ENCODE data around the gene KIF1C. TPM values are rescaled to one million over a fixed set of nuclear protein-coding genes. Genes with fewer than 3 reads are reported as not detected.

KIF1C gene
- total and polyA plus RNA-seq, 2 donors: 10.8 to 15.4 TPM

- H3K9me3 ChIP-seq (ENCODE audit: control insufficient read depth in 2 of 2, insufficient read depth in 1 of 2, low read length in 1 of 2): no peaks in the 10 kb centered on the region
- 98% methylated on average over 10 of the region's 10 CpGs for WGBS
- H3K36me3 ChIP-seq (ENCODE audit: control insufficient read depth in 2 of 2, insufficient read depth in 2 of 2, low read length in 1 of 2): peaks cover 49 to 74% of the 10 kb centered on the region in 2 donors
- H3K27me3 ChIP-seq (ENCODE audit: control insufficient read depth in 2 of 2, insufficient read depth in 1 of 2, low read length in 1 of 2): no peaks in the 10 kb centered on the region
- H3K4me1 ChIP-seq (ENCODE audit: control insufficient read depth in 2 of 2, insufficient read depth in 2 of 2, low read length in 2 of 2): peaks cover 5 to 37% of the 10 kb centered on the region in 2 donors
- H3K4me3 ChIP-seq (ENCODE audit: low read length in 2 of 2): no peak overlapping the region
- no peak for DNase-seq (ENCODE audit: low read depth in 6 of 9, low spot score in 9 of 9)
- H3K27ac ChIP-seq (ENCODE audit: low read depth in 1 of 2, low read length in 1 of 2): no peak overlapping the region
These were observed 24.3 kb upstream of the KIF1C start for GRCh38 chr17:4973256-4974114.

GRCh38 chr17:4974115-4974670, 23.6 kb upstream of the KIF1C start:
- H3K9me3 ChIP-seq (ENCODE audit: control insufficient read depth in 2 of 2, insufficient read depth in 1 of 2, low read length in 1 of 2): no peaks in the 10 kb centered on the region
- WGBS: 97% methylated on average over 9 of the region's 9 CpGs
- H3K27ac ChIP-seq (ENCODE audit: low read depth in 1 of 2, low read length in 1 of 2): no peak overlapping the region
- DNase-seq (ENCODE audit: low read depth in 6 of 9, low spot score in 9 of 9): no peak
- no peak overlapping the region for H3K4me3 ChIP-seq (ENCODE audit: low read length in 2 of 2)
- H3K27me3 ChIP-seq (ENCODE audit: control insufficient read depth in 2 of 2, insufficient read depth in 1 of 2, low read length in 1 of 2): no peaks in the 10 kb centered on the region
- H3K36me3 ChIP-seq (ENCODE audit: control insufficient read depth in 2 of 2, insufficient read depth in 2 of 2, low read length in 1 of 2): peaks cover 55 to 77% of the 10 kb centered on the region in 2 donors
- peaks cover 0 to 32% of the 10 kb centered on the region in 2 donors for H3K4me1 ChIP-seq (ENCODE audit: control insufficient read depth in 2 of 2, insufficient read depth in 2 of 2, low read length in 2 of 2)

- H3K4me3 ChIP-seq (ENCODE audit: low read length in 2 of 2): no peak overlapping the region
- peaks cover 0 to 1% of the 10 kb centered on the region in 2 donors for H3K9me3 ChIP-seq (ENCODE audit: control insufficient read depth in 2 of 2, insufficient read depth in 1 of 2, low read length in 1 of 2)
- DNase-seq (ENCODE audit: low read depth in 6 of 9, low spot score in 9 of 9): no peak
- peak overlapping the region in 1 of 2 donors; percentile 8 for H3K27ac ChIP-seq (ENCODE audit: low read depth in 1 of 2, low read length in 1 of 2)
- H3K36me3 ChIP-seq (ENCODE audit: control insufficient read depth in 2 of 2, insufficient read depth in 2 of 2, low read length in 1 of 2): peaks cover 57 to 59% of the 10 kb centered on the region in 2 donors
- H3K4me1 ChIP-seq (ENCODE audit: control insufficient read depth in 2 of 2, insufficient read depth in 2 of 2, low read length in 2 of 2): peaks cover 4 to 39% of the 10 kb centered on the region in 2 donors
- H3K27me3 ChIP-seq (ENCODE audit: control insufficient read depth in 2 of 2, insufficient read depth in 1 of 2, low read length in 1 of 2): no peaks in the 10 kb centered on the region
These were observed 19.0 kb upstream of the KIF1C start for GRCh38 chr17:4978726-4979125.

GRCh38 chr17:4980644-4981216, 17.0 kb upstream of the KIF1C start:
- Histone ChIP-seq H3K27me3 (ENCODE audit: control insufficient read depth in 2 of 2, insufficient read depth in 1 of 2, low read length in 1 of 2) (no peaks in the 10 kb centered on the region), H3K36me3 (ENCODE audit: control insufficient read depth in 2 of 2, insufficient read depth in 2 of 2, low read length in 1 of 2) (peaks cover 48 to 50% of the 10 kb centered on the region in 2 donors), H3K27ac (ENCODE audit: low read depth in 1 of 2, low read length in 1 of 2) (peak overlapping the region; percentile 46 to 55), H3K4me1 (ENCODE audit: control insufficient read depth in 2 of 2, insufficient read depth in 2 of 2, low read length in 2 of 2) (peaks cover 4 to 28% of the 10 kb centered on the region in 2 donors), H3K4me3 (ENCODE audit: low read length in 2 of 2) (no peak overlapping the region), H3K9me3 (ENCODE audit: control insufficient read depth in 2 of 2, insufficient read depth in 1 of 2, low read length in 1 of 2) (peaks cover 0 to 1% of the 10 kb centered on the region in 2 donors)
- peak in 8 of 9 donors; percentile 68 to 91 (median 82) for DNase-seq (ENCODE audit: low read depth in 6 of 9, low spot score in 9 of 9)
- WGBS: 54% methylated on average over 6 of the region's 6 CpGs

GRCh38 chr17:4982305-4982704, 15.4 kb upstream of the KIF1C start:
- peaks cover 40 to 43% of the 10 kb centered on the region in 2 donors for H3K36me3 ChIP-seq (ENCODE audit: control insufficient read depth in 2 of 2, insufficient read depth in 2 of 2, low read length in 1 of 2)
- no peak overlapping the region for H3K27ac ChIP-seq (ENCODE audit: low read depth in 1 of 2, low read length in 1 of 2)
- no peaks in the 10 kb centered on the region for H3K27me3 ChIP-seq (ENCODE audit: control insufficient read depth in 2 of 2, insufficient read depth in 1 of 2, low read length in 1 of 2)
- H3K9me3 ChIP-seq (ENCODE audit: control insufficient read depth in 2 of 2, insufficient read depth in 1 of 2, low read length in 1 of 2): peaks cover 0 to 1% of the 10 kb centered on the region in 2 donors
- no peak for DNase-seq (ENCODE audit: low read depth in 6 of 9, low spot score in 9 of 9)
- H3K4me1 ChIP-seq (ENCODE audit: control insufficient read depth in 2 of 2, insufficient read depth in 2 of 2, low read length in 2 of 2): peaks cover 9 to 31% of the 10 kb centered on the region in 2 donors
- WGBS: 79% methylated on average over 5 of the region's 5 CpGs
- no peak overlapping the region for H3K4me3 ChIP-seq (ENCODE audit: low read length in 2 of 2)

GRCh38 chr17:4986403-4986802, 11.3 kb upstream of the KIF1C start:
- peaks cover 15 to 29% of the 10 kb centered on the region in 2 donors for H3K4me1 ChIP-seq (ENCODE audit: control insufficient read depth in 2 of 2, insufficient read depth in 2 of 2, low read length in 2 of 2)
- DNase-seq (ENCODE audit: low read depth in 6 of 9, low spot score in 9 of 9): peak in 1 of 9 donors; percentile 33
- peak overlapping the region; percentile 43 to 84 for H3K27ac ChIP-seq (ENCODE audit: low read depth in 1 of 2, low read length in 1 of 2)
- H3K9me3 ChIP-seq (ENCODE audit: control insufficient read depth in 2 of 2, insufficient read depth in 1 of 2, low read length in 1 of 2): peaks cover 0 to 5% of the 10 kb centered on the region in 2 donors
- H3K36me3 ChIP-seq (ENCODE audit: control insufficient read depth in 2 of 2, insufficient read depth in 2 of 2, low read length in 1 of 2): peaks cover 13 to 15% of the 10 kb centered on the region in 2 donors
- 88% methylated on average over 5 of the region's 5 CpGs for WGBS
- peak overlapping the region; percentile 87 to 91 for H3K4me3 ChIP-seq (ENCODE audit: low read length in 2 of 2)
- no peaks in the 10 kb centered on the region for H3K27me3 ChIP-seq (ENCODE audit: control insufficient read depth in 2 of 2, insufficient read depth in 1 of 2, low read length in 1 of 2)

- peak within 1 kb of the TSS; percentile 87 to 91 for H3K4me3 ChIP-seq (ENCODE audit: low read length in 2 of 2)
- H3K27ac ChIP-seq (ENCODE audit: low read depth in 1 of 2, low read length in 1 of 2): peak within 1 kb of the TSS; percentile 84 to 91
- H3K9me3 ChIP-seq (ENCODE audit: control insufficient read depth in 2 of 2, insufficient read depth in 1 of 2, low read length in 1 of 2): peaks cover 0 to 5% of the 10 kb centered on the region in 2 donors
- H3K27me3 ChIP-seq (ENCODE audit: control insufficient read depth in 2 of 2, insufficient read depth in 1 of 2, low read length in 1 of 2): no peaks in the 10 kb centered on the region
- 1% methylated on average over 78 of the region's 78 CpGs for WGBS
- H3K4me1 ChIP-seq (ENCODE audit: control insufficient read depth in 2 of 2, insufficient read depth in 2 of 2, low read length in 2 of 2): peaks cover 15 to 29% of the 10 kb centered on the region in 2 donors
- peaks cover 8 to 13% of the 10 kb centered on the region in 2 donors for H3K36me3 ChIP-seq (ENCODE audit: control insufficient read depth in 2 of 2, insufficient read depth in 2 of 2, low read length in 1 of 2)
- DNase-seq (ENCODE audit: low read depth in 6 of 9, low spot score in 9 of 9): peak in 8 of 9 donors; percentile 64 to 90 (median 80)
These were observed 10.6 kb upstream of the KIF1C start, which contains the start of gene CAMTA2 for GRCh38 chr17:4986951-4987766. TSS of gene CAMTA2 (minus strand) at chr17:4987675. CDS start at chr17:4986222, 1,453 bp downstream.

GRCh38 chr17:4987767-4988567, 9.8 kb upstream of the KIF1C start:
- peak overlapping the region; percentile 87 to 91 for H3K4me3 ChIP-seq (ENCODE audit: low read length in 2 of 2)
- peak overlapping the region; percentile 84 to 91 for H3K27ac ChIP-seq (ENCODE audit: low read depth in 1 of 2, low read length in 1 of 2)
- H3K27me3 ChIP-seq (ENCODE audit: control insufficient read depth in 2 of 2, insufficient read depth in 1 of 2, low read length in 1 of 2): no peaks in the 10 kb centered on the region
- DNase-seq (ENCODE audit: low read depth in 6 of 9, low spot score in 9 of 9): no peak
- 1% methylated on average over 30 of the region's 30 CpGs for WGBS
- H3K4me1 ChIP-seq (ENCODE audit: control insufficient read depth in 2 of 2, insufficient read depth in 2 of 2, low read length in 2 of 2): peaks cover 15 to 29% of the 10 kb centered on the region in 2 donors
- peaks cover 0 to 5% of the 10 kb centered on the region in 2 donors for H3K36me3 ChIP-seq (ENCODE audit: control insufficient read depth in 2 of 2, insufficient read depth in 2 of 2, low read length in 1 of 2)
- peaks cover 0 to 5% of the 10 kb centered on the region in 2 donors for H3K9me3 ChIP-seq (ENCODE audit: control insufficient read depth in 2 of 2, insufficient read depth in 1 of 2, low read length in 1 of 2)

Measured in thymus (tissue), 11 donors.